HG03565 (cell line): ENCODE data around the gene SMARCB1.

Experiments used
- ATAC-seq: cut with Tn5 transposase; IDR thresholded peaks from one replicate; pipeline ENCODE4 v1.9.1; 2021; ENCODE audit warnings: mild to moderate bottlenecking, moderate library complexity; ENCODE audit not compliant: unreplicated experiment

Gene SMARCB1

GRCh38 chr22:23779731-23780130 is 7.0 kb upstream of the SMARCB1 start:
- no peak for ATAC-seq

DNA sequence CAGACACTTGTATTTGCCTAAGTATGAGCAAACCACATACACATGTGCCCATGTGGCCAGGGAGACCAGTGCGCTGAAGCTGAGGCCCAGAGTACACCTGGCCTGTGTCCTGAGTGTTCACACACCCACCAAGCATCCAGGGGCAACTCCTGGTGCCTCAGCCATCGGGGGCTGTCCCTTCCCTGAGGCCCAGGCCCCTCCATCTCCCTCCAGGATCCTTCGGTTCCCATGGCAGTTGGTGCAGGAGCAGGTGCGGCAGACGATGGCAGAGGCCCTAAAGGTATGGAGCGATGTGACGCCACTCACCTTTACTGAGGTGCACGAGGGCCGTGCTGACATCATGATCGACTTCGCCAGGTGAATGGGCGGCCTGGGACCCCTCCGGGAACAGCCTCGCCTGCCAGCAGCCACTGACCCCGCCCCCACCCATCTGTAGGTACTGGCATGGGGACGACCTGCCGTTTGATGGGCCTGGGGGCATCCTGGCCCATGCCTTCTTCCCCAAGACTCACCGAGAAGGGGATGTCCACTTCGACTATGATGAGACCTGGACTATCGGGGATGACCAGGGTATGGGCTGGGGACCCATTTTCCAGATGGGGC is 6.5 kb upstream of the SMARCB1 start:
- no peak for ATAC-seq

DNA sequence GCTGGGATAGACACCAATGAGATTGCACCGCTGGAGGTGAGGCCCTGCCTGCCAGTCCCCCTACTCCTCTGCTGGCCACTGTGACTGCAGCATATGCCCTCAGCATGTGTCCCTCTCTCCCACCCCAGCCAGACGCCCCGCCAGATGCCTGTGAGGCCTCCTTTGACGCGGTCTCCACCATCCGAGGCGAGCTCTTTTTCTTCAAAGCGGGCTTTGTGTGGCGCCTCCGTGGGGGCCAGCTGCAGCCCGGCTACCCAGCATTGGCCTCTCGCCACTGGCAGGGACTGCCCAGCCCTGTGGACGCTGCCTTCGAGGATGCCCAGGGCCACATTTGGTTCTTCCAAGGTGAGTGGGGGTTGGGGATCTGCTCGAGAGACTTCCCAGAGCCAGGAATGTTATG is 5.7 kb upstream of the SMARCB1 start:
- no peak for ATAC-seq

DNA sequence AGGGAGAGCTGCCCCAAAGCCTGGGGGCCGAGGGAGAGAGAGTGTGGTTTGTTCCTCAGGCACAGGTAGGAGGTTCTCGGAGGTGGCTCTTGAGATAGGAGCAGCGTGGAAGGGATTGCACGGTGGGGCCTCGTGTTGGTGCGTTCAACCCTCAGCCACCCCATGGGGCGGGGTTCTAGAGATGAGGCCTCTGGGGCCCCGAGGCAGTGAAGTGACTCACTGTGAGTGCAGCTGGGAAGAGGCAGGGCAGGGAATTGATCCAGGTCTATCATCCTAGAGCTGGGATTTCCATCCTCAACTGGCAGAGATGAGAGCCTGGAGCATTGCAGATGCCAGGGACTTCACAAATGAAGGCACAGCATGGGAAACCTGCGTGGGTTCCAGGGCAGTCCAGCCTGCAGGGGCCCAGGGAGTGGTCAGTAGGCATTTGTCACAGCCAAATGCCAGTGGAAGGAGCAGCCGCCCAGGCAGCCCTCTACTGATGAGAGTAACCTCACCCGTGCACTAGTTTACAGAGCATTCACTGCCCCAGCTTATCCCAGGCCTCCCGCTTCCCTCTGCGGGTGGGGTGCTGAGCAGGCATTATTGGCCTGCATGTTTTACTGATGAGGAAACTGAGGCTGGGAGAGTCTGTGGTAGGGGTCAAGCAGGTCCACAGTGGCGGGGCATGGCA is 5.1 kb upstream of the SMARCB1 start:
- ATAC-seq, result no peak

DNA sequence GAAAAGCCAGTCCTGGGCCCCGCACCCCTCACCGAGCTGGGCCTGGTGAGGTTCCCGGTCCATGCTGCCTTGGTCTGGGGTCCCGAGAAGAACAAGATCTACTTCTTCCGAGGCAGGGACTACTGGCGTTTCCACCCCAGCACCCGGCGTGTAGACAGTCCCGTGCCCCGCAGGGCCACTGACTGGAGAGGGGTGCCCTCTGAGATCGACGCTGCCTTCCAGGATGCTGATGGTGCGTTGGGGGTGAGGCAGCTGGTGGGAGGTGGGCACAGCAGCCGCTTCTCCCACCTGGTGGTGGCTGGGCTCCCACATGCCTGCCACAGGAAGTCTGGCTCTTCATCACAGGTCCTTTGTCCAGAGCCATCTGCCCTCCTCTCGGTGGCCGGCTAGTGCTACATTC is 4.5 kb upstream of the SMARCB1 start:
- ATAC-seq, result no peak

GRCh38 chr22:23782703-23783102 is 4.1 kb upstream of the SMARCB1 start:
- ATAC-seq, result no peak

DNA sequence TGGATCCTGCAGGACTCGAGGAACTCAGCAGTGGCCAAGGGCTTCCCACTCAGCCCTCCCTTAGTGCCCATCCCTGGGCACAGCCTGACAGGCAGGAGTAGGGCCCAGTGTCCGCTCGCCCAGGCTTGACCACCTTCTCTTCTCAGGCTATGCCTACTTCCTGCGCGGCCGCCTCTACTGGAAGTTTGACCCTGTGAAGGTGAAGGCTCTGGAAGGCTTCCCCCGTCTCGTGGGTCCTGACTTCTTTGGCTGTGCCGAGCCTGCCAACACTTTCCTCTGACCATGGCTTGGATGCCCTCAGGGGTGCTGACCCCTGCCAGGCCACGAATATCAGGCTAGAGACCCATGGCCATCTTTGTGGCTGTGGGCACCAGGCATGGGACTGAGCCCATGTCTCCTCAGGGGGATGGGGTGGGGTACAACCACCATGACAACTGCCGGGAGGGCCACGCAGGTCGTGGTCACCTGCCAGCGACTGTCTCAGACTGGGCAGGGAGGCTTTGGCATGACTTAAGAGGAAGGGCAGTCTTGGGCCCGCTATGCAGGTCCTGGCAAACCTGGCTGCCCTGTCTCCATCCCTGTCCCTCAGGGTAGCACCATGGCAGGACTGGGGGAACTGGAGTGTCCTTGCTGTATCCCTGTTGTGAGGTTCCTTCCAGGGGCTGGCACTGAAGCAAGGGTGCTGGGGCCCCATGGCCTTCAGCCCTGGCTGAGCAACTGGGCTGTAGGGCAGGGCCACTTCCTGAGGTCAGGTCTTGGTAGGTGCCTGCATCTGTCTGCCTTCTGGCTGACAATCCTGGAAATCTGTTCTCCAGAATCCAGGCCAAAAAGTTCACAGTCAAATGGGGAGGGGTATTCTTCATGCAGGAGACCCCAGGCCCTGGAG is 3.3 kb upstream of the SMARCB1 start:
- ATAC-seq, result no peak

DNA sequence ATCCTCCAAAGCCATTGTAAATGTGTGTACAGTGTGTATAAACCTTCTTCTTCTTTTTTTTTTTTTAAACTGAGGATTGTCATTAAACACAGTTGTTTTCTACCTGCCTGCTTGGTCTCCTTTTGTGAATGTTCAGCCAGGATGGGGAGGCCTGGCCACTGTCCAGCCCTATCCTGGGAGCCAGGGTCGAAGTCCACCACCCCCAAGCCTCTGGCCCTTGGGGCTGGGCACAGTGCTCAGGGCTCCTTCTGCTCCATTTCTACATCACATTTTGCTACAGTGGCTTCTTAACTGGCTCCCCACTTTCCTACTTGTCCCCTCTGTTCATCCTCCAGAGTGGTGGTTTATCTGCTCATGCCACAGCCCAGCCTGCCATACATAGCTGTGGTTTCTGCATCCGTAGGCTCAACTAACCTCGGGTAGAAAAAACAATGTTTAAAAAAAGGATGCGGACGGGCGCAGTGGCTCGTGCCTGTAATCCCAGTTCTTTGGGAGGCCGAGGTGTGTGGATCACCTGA is 2.5 kb upstream of the SMARCB1 start:
- no peak for ATAC-seq

DNA sequence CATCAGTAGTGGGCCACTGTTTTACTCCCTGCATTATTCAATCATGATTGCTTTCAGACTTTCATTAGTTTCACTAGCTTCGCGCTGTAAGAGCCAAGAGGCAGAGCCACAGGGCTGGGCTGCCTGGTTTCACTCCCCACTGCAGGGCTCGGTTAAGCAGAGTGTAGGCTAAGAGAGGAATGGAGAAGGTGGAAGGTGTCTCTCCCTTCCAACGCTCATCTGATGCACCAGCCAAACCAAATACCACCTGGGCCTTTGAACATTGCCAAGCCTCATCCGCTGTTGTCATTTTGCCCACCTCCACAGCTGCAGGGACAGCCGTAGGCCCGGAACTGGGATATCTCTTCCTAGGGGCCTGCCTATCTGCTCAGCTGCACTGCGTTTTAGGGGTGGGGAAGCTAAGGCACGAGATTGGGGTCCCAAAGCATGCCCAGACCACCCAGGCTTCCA is 480 bp upstream of the SMARCB1 start:
- peak; percentile 3 for ATAC-seq

GRCh38 chr22:23787600-23787896 is 782 bp downstream of the SMARCB1 start:
- ATAC-seq, result peak; percentile 1

DNA sequence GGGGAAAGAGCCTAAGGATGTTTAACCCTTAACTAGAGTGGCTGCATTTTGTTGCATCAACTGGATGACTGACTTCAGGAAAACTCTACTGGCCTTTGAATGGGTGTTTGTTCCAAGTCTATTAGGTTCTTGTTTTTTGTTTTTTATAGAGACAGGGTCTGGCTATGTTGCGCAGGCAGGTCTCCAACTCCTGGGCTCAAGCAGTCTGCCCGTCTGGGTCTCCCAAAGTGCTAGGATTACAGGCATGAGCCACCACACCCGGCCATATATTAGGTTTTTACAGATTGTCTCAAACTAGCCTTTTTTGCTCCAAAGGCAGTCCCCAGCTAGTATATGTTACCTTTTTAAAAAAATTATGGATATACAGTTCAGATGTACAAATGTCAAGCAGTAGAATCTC is 1.1 kb downstream of the SMARCB1 start:
- no peak for ATAC-seq

DNA sequence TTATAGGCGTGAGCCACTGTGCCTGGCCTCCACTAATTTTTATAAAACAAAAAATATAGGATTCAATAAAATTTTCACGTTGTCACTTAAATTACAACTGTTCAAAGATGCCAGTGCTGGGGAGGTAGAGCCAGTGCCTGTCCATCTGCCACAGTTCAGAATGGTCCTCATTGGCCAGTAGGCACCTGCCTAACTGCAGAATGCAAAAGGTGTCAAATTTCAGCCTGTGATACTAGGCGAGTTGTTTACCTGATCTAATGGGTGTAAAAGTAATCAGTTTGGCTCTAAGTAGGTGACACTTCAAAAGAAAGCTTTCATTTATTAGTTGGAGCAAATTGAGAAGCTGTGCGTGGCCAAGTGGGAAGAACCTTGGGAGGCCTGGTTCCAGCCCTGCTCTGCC is 2.4 kb downstream of the SMARCB1 start:
- no peak for ATAC-seq

DNA sequence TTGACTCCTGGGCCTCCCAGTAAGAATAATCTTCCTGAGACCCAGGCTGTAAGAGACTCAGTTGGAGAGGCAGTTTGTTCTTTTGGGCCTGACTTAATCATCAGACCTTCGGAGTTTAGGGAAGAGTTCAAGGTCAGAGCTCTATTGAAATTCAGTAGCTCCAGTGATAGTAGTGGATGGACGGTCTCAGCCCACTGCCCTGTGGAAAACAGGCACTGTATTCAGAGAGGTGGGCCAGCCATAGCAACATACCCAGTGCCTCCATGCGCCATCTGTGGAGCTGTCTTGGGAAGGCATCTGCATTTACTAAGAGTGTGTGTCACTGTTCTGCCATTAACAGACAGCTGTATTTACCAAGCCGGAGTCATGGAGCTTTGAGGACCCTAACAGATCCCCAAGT is 2.9 kb downstream of the SMARCB1 start:
- no peak for ATAC-seq

GRCh38 chr22:23790819-23791737 is 4.3 kb downstream of the SMARCB1 start:
- no peak for ATAC-seq

- ATAC-seq, result no peak
Measured at GRCh38 chr22:23791738-23792645, 5.2 kb downstream of the SMARCB1 start.

DNA sequence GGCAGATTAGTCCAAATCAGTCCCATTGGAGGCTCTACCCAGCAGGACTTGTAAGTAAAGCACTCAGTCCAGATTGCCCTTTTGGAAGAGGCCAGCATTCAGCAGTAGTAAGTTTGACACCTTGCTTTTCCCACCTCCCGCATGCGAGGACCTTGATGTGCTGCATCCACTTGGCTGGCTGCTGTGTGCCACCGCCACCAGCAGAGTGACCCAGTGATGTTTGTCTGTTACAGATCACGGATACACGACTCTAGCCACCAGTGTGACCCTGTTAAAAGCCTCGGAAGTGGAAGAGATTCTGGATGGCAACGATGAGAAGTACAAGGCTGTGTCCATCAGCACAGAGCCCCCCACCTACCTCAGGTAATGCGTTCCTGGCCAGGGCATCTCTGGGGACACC is 6.6 kb downstream of the SMARCB1 start:
- ATAC-seq, result no peak

DNA sequence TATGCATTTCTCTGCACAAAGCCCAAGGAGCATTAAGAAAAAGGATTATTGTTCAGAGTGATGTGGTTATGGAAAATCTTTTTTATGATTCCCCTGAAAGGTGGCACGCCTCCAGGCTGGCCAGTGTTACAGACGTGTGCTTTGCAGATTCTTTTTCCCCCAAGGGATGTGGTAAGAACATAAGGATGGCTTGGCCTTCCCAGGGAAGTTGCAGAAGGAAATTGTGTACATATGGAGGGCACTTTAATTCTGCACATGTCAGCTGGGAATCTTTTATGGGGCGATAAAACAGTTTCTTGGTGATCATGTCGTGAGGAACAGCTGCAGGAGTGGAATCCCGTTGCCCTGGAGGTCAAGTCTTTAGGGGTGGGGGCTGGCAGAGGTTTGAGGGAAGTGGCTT is 9.7 kb downstream of the SMARCB1 start:
- no peak for ATAC-seq

DNA sequence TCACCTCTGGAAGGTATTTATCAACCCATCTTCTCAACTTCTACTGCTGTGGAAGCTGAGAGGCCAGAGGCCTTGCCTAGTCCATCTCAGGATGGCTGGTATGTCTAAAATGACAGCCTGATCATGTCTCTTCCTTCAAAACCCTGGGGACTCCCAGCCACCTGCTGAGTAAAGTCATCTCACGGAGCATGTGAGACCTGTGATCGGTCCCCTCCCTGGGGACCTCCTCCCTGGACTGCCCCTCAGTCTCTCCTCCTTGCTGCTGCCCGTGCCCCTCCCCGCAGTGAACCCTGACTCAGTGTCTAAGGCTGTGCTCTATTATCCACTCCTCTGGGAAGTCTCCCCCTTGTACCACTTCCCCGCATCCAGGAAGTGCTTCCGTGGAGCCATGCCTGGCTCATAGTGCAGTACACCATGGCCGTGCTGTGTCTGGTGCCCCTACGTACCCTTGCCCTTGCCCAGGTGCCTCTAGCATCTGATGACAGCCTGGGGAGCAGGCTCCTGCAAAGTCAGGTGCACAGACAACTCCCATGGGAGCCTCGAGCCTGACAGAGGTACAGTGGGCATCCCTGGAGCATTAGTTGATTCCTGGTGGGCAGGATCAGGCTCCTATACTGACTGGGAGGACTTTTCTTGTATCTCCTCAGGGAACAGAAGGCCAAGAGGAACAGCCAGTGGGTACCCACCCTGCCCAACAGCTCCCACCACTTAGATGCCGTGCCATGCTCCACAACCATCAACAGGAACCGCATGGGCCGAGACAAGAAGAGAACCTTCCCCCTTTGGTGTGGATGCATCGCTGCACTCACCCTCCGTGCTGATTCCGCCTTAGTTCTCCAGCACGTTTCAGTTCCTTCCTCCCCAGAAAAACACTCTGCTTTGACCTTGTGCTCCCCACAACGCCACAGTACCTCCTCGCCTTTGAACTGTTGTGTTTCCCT is 13.8 kb downstream of the SMARCB1 start:
- ATAC-seq, result peak; percentile 59
